H1 (cell line): Measurements from ENCODE around the gene SMARCA4. TPM values are rescaled to one million over a fixed set of nuclear protein-coding genes. Genes with fewer than 3 reads are reported as not detected.
A peak's percentile ranks its signal among the peaks of the same experiment; 100 is the strongest.

Experiments
- KDM1A ChIP-seq: fragments of 200-600, 300-600 bp; sonication (generic); IDR thresholded peaks from 2 replicates; pipeline ENCODE4 v1.7.1; 2016; ENCODE audit warnings: mild to moderate bottlenecking, low read length, borderline replicate concordance
- SIRT6 ChIP-seq: IDR thresholded peaks from one replicate; pipeline ENCODE4 v1.7.1; 2012; ENCODE audit warnings: low read length, inconsistent platforms
- TAF1 ChIP-seq: IDR thresholded peaks from 2 replicates; pipeline ENCODE4 v1.6.1; 2011; ENCODE audit warnings: mild to moderate bottlenecking, low read depth, low read length
- polyA plus RNA-seq, 7 experiments: library from polyadenylated mRNA; depleted of rRNA in 3 of 7; stranded (reverse) in 5 of 7; unstranded in 2 of 7; fragments of >200 nt in 5 of 7; fragments of 200-250 nt in 2 of 7; gene quantifications; 1 replicate in 5 of 7; 2 replicates in 1 of 7; 4 replicates in 1 of 7; pipeline versions ENCODE4 v1.2.1 to v1.2.3, GENCODE V29; 2011 to 2013; ENCODE audit warnings: missing spikeins in 2 of 7, mixed read lengths in 2 of 7
- total RNA-seq: library from RNA; stranded (reverse); fragmentation: NEBNext Ultra II Directional; extraction: Animal tissue kit (Norgen Biotek cat#: 25700); gene quantifications from 2 replicates; pipeline ENCODE4 v1.2.1, GENCODE V29; 2021
- TF ChIP-seq, protein P1 (sequence below): IDR thresholded peaks from 2 replicates; pipeline ENCODE4 v1.6.1; 2012; ENCODE audit warnings: inconsistent platforms

The SMARCA4 gene
- total and polyA plus RNA-seq, 2 of the 8 experiments (the other 6 are each of a cell fraction or from before 2014, with no cell fraction given): 86.4 to 263 TPM

DNA sequence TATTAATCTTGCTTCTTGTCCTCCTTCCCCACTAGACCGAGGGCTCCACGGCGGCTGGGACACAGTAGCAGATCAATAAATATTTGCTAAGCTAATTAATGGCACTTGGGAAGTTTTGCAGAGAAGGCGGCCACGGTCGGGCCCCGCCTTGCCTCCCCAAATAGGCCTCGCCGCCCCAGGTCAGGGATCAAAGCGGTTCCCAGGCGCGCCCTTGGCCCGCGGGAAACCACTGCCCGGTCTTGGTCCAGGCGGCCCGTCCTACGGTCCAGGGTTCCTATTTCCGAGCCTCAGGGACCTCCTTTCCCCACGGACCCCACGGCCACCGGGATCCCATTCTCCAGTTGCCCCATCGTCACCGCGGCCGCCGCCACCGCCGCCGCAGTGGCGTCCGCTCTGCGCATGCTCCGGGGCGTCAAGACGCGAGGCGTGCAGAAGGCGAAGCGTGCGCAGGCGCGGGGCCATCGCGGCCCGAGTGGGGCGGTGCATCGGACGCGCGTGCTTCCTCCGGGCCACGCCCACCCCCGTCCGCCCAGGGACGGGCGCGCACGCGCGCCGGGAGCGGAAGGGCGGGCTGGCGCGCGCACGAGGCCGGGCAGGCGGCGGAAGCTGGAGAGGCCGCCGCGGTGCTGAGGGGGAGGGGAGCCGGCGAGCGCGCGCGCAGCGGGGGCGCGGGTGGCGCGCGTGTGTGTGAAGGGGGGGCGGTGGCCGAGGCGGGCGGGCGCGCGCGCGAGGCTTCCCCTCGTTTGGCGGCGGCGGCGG, at the start of gene SMARCA4 (continued):
- no peak for TF ChIP-seq SIRT6
- TF ChIP-seq TAF1: peak; percentile 49; the same call in 1 of the 2 replicates
- TF ChIP-seq, protein P1, sequence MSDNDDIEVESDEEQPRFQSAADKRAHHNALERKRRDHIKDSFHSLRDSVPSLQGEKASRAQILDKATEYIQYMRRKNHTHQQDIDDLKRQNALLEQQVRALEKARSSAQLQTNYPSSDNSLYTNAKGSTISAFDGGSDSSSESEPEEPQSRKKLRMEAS: peak; percentile 89
- no peak for TF ChIP-seq KDM1A
